GM23248 (cell line): Measurements from ENCODE around the gene PEX5L. TPM values are rescaled to one million over a fixed set of nuclear protein-coding genes. Genes with fewer than 3 reads are reported as not detected.
"Not testable (repeated sequence)": the region's sequence is repeated elsewhere in the genome, so short reads cannot be mapped to it uniquely, and the experiment has no call there.

Source experiments
- DNase-seq: peaks from one replicate; pipeline ENCODE4 v3.0.0-alpha.2; 2015
- H2AFZ ChIP-seq: fragments of 200-600 bp; sonication (generic); 2 replicates; pipeline ENCODE4 v1.6.1; 2016; ENCODE audit warnings: antibody characterized with exemption
- H3F3A ChIP-seq: fragments of 200-600 bp; sonication (generic); 2 replicates; pipeline ENCODE4 v1.6.1; 2016; ENCODE audit warnings: mild to moderate bottlenecking, antibody characterized with exemption, mixed run types; ENCODE audit not compliant: insufficient read depth
- H3K27ac ChIP-seq: fragments of 200-600 bp; sonication (generic); 2 replicates; pipeline ENCODE4 v1.5.1; 2016; ENCODE audit warnings: mild to moderate bottlenecking
- H3K27me3 ChIP-seq: fragments of 200-600 bp; sonication (generic); replicated peaks from 2 replicates; pipeline ENCODE4 v1.6.1; 2016; ENCODE audit warnings: mild to moderate bottlenecking; ENCODE audit not compliant: insufficient read depth
- H3K36me3 ChIP-seq: fragments of 200-600 bp; sonication (generic); 2 replicates; pipeline ENCODE4 v1.6.1; 2016; ENCODE audit warnings: low read depth, mild to moderate bottlenecking
- H3K4me1 ChIP-seq: fragments of 200-600 bp; sonication (generic); 2 replicates; pipeline ENCODE4 v1.6.1; 2016; ENCODE audit warnings: mild to moderate bottlenecking; ENCODE audit not compliant: insufficient read depth
- H3K4me2 ChIP-seq: fragments of 200-600 bp; sonication (generic); one replicate; pipeline ENCODE4 v1.6.1; 2016; ENCODE audit warnings: mild to moderate bottlenecking; ENCODE audit not compliant: unreplicated experiment
- H3K4me3 ChIP-seq: fragments of 200-600 bp; sonication (generic); 2 replicates; pipeline ENCODE4 v1.5.1; 2016; ENCODE audit warnings: mild to moderate bottlenecking
- H3K79me2 ChIP-seq: fragments of 200-600 bp; sonication (generic); 2 replicates; pipeline ENCODE4 v1.6.1; 2016; ENCODE audit warnings: mild to moderate bottlenecking; ENCODE audit not compliant: insufficient read depth
- H3K9ac ChIP-seq: fragments of 200-600 bp; sonication (generic); 2 replicates; pipeline ENCODE4 v1.6.1; 2016; ENCODE audit warnings: mild to moderate bottlenecking
- H3K9me2 ChIP-seq: fragments of 200-600 bp; sonication (generic); 2 replicates; pipeline ENCODE4 v1.6.1; 2016; ENCODE audit warnings: mixed run types, mild to moderate bottlenecking, moderate library complexity; ENCODE audit not compliant: insufficient read depth
- H3K9me3 ChIP-seq: fragments of 200-600 bp; sonication (generic); one replicate; pipeline ENCODE4 v1.6.1; 2017; ENCODE audit warnings: low read depth
- H4K20me1 ChIP-seq: fragments of 200-600 bp; sonication (generic); 2 replicates; pipeline ENCODE4 v1.6.0; 2016; ENCODE audit not compliant: insufficient read depth
- EZH2 ChIP-seq: fragments of 200-600 bp; sonication (generic); IDR thresholded peaks from 2 replicates; pipeline ENCODE4 v1.6.1; 2018; ENCODE audit warnings: antibody characterized with exemption, mild to moderate bottlenecking; ENCODE audit not compliant: insufficient read depth, poor library complexity, severe bottlenecking
- EZH2phosphoT487 ChIP-seq: fragments of 200-600 bp; sonication (generic); IDR thresholded peaks from 2 replicates; pipeline ENCODE4 v1.6.1; 2018; ENCODE audit warnings: antibody characterized with exemption, moderate library complexity, mild to moderate bottlenecking, low read depth; ENCODE audit not compliant: insufficient read depth
- WGBS, 2 experiments: methylation state at CpG; one replicate each; pipeline ENCODE4 v1.1.6; 2015 to 2017; ENCODE audit warnings: low lambda C conversion rate in 2 of 2, low coverage in 1 of 2; ENCODE audit errors: missing lambda C conversion rate in 2 of 2; 5-methylcytosine and 5-hydroxymethylcytosine counted together
- in situ Hi-C: fragments of 300-500 bp; cut with MboI; formaldehyde crosslinking; loops from 2 replicates; pipeline ENCODE4 v1.15.0; 2020
- polyA plus RNA-seq: library from polyadenylated mRNA; unstranded; fragments of >200 nt; fragmentation: Nextera tagmentation; extraction: Ambion mirVana; gene quantifications from 2 replicates; pipeline ENCODE4 v1.2.1, GENCODE V29; 2016
- total RNA-seq: library from RNA; depleted of rRNA; stranded (reverse); fragments of >200 nt; shearing (Covaris generic); gene quantifications from 2 replicates; pipeline ENCODE4 v1.2.3, GENCODE V29; 2014

PEX5L gene
- total and polyA plus RNA-seq, 2 experiments from 2014 or later: 0.03 TPM; not detected in 1

- no peak for DNase-seq
- no peak overlapping the region for H2AFZ ChIP-seq
- TF ChIP-seq EZH2: no peak
- TF ChIP-seq EZH2phosphoT487: no peak
- in situ Hi-C loops: no loop called here
- H3K36me3 ChIP-seq: no peaks in the 10 kb centered on the region
- no peak overlapping the region for H3K9ac ChIP-seq
- H3K9me3 ChIP-seq: no peaks in the 10 kb centered on the region
- no peaks in the 10 kb centered on the region for H3K4me1 ChIP-seq
- H3K27ac ChIP-seq: no peak overlapping the region
- H3F3A ChIP-seq: no peaks in the 10 kb centered on the region
- H3K9me2 ChIP-seq: no peaks in the 10 kb centered on the region
- H3K79me2 ChIP-seq: no peaks in the 10 kb centered on the region
- WGBS, 2 experiments: 30 to 35% methylated on average over 2 of the region's 2 CpGs
- no peak overlapping the region for H3K4me3 ChIP-seq
- no peak overlapping the region for H3K4me2 ChIP-seq
- H3K27me3 ChIP-seq: no peaks in the 10 kb centered on the region
- H4K20me1 ChIP-seq: no peaks in the 10 kb centered on the region
Observed at GRCh38 chr3:180026997-180027396, 9.7 kb downstream of the PEX5L start.

GRCh38 chr3:180018543-180018942, 18.2 kb downstream of the PEX5L start:
- Histone ChIP-seq H3K9ac (no peak overlapping the region), H3K4me3 (no peak overlapping the region), H3K27me3 (no peaks in the 10 kb centered on the region), H3K4me1 (no peaks in the 10 kb centered on the region), H3K27ac (no peak overlapping the region), H3K79me2 (no peaks in the 10 kb centered on the region), H3K9me2 (no peaks in the 10 kb centered on the region), H3K4me2 (no peak overlapping the region), H3K9me3 (no peaks in the 10 kb centered on the region), H4K20me1 (no peaks in the 10 kb centered on the region), H3K36me3 (no peaks in the 10 kb centered on the region), H3F3A (no peaks in the 10 kb centered on the region), H2AFZ (no peak overlapping the region)
- in situ Hi-C loops: no loop called here
- 3 to 4% methylated on average over 5 of the region's 5 CpGs for WGBS, 2 experiments
- DNase-seq: no peak
- TF ChIP-seq EZH2phosphoT487: no peak
- no peak for TF ChIP-seq EZH2

- WGBS, 2 experiments: 17 to 23% methylated on average over 3 of the region's 3 CpGs
- Histone ChIP-seq H3K4me3 (no peak overlapping the region), H3K79me2 (no peaks in the 10 kb centered on the region), H3K4me1 (no peaks in the 10 kb centered on the region), H3K4me2 (no peak overlapping the region), H4K20me1 (no peaks in the 10 kb centered on the region), H3K36me3 (no peaks in the 10 kb centered on the region), H3K27me3 (no peaks in the 10 kb centered on the region), H3K9ac (no peak overlapping the region), H3K9me3 (no peaks in the 10 kb centered on the region), H2AFZ (no peak overlapping the region), H3F3A (no peaks in the 10 kb centered on the region), H3K27ac (no peak overlapping the region), H3K9me2 (no peaks in the 10 kb centered on the region)
- DNase-seq: no peak
- TF ChIP-seq EZH2 (no peak), EZH2phosphoT487 (no peak)
- in situ Hi-C loops: no loop called here
Observed at GRCh38 chr3:180017846-180018245, 18.9 kb downstream of the PEX5L start.

- WGBS, 2 experiments: 33 to 34% methylated on average over 3 of the region's 3 CpGs
Observed at GRCh38 chr3:180011927-180012326, 24.8 kb downstream of the PEX5L start.

GRCh38 chr3:180008318-180008717, 28.4 kb downstream of the PEX5L start:
- H3K4me2 ChIP-seq, H3K4me1 ChIP-seq, in situ Hi-C loops, DNase-seq, H4K20me1 ChIP-seq, H3K9me2 ChIP-seq, H3K4me3 ChIP-seq, H2AFZ ChIP-seq, H3F3A ChIP-seq, H3K9me3 ChIP-seq, H3K9ac ChIP-seq, H3K36me3 ChIP-seq, H3K79me2 ChIP-seq, H3K27ac ChIP-seq, H3K27me3 ChIP-seq: not testable (repeated sequence)
- WGBS, 2 experiments: 43 to 47% methylated on average over 3 of the region's 3 CpGs

More at GRCh38 chr3:180011927-180012326, 24.8 kb downstream of the PEX5L start:
- H3K27ac ChIP-seq: no peak overlapping the region
- H3F3A ChIP-seq: no peaks in the 10 kb centered on the region
- H4K20me1 ChIP-seq: no peaks in the 10 kb centered on the region
- H3K9me3 ChIP-seq: no peaks in the 10 kb centered on the region
- no peak overlapping the region for H3K4me3 ChIP-seq
- no peak for TF ChIP-seq EZH2
- TF ChIP-seq EZH2phosphoT487: no peak
- no peaks in the 10 kb centered on the region for H3K79me2 ChIP-seq
- no peaks in the 10 kb centered on the region for H3K9me2 ChIP-seq
- no peaks in the 10 kb centered on the region for H3K27me3 ChIP-seq
- H3K4me1 ChIP-seq: no peaks in the 10 kb centered on the region
- no peaks in the 10 kb centered on the region for H3K36me3 ChIP-seq
- H2AFZ ChIP-seq: no peak overlapping the region
- no peak for DNase-seq
- H3K9ac ChIP-seq: no peak overlapping the region
- in situ Hi-C loops: no loop called here
- H3K4me2 ChIP-seq: no peak overlapping the region
